ENCODE results near the gene PRTFDC1.
"Not testable (repeated sequence)": the region's sequence is repeated elsewhere in the genome, so short reads cannot be mapped to it uniquely, and the experiment has no call there.

The PRTFDC1 gene

GRCh38 chr10:24929056-24929544 lies 23.3 kb downstream of the PRTFDC1 start:
- DNase-seq = no peak

GRCh38 chr10:24928163-24928562 lies 24.2 kb downstream of the PRTFDC1 start:
- DNase-seq = no peak

- DNase-seq = no peak
Observed at GRCh38 chr10:24926557-24926956, 25.8 kb downstream of the PRTFDC1 start.

- no peak for DNase-seq
Observed at GRCh38 chr10:24925799-24926198, 26.6 kb downstream of the PRTFDC1 start.

GRCh38 chr10:24924483-24924882 lies 27.9 kb downstream of the PRTFDC1 start:
- not testable (repeated sequence) for DNase-seq

- not testable (repeated sequence) for DNase-seq
Observed at GRCh38 chr10:24922222-24922868, 30.1 kb downstream of the PRTFDC1 start.

GRCh38 chr10:24920907-24921881 lies 31.2 kb downstream of the PRTFDC1 start:
- peak; percentile 87 for DNase-seq

GRCh38 chr10:24920192-24920591 lies 32.2 kb downstream of the PRTFDC1 start:
- not testable (repeated sequence) for DNase-seq

GRCh38 chr10:24919629-24920028 lies 32.8 kb downstream of the PRTFDC1 start:
- not testable (repeated sequence) for DNase-seq

- DNase-seq = no peak
Observed at GRCh38 chr10:24917979-24918378, 34.4 kb downstream of the PRTFDC1 start.

- no peak for DNase-seq
Observed at GRCh38 chr10:24917493-24917892, 34.9 kb downstream of the PRTFDC1 start.

GRCh38 chr10:24916365-24916764 lies 36.0 kb downstream of the PRTFDC1 start:
- DNase-seq = no peak

- no peak for DNase-seq
Observed at GRCh38 chr10:24915304-24915703, 37.1 kb downstream of the PRTFDC1 start.

GRCh38 chr10:24914148-24914547 lies 38.3 kb downstream of the PRTFDC1 start:
- DNase-seq = no peak

- DNase-seq = peak; percentile 47
Observed at GRCh38 chr10:24912215-24912614, 40.2 kb downstream of the PRTFDC1 start.

GRCh38 chr10:24911029-24911428 lies 41.4 kb downstream of the PRTFDC1 start:
- no peak for DNase-seq

GRCh38 chr10:24910574-24910973 lies 41.8 kb downstream of the PRTFDC1 start:
- DNase-seq = no peak

GRCh38 chr10:24908793-24909423 lies 43.5 kb downstream of the PRTFDC1 start:
- peak; percentile 77 for DNase-seq

- no peak for DNase-seq
Observed at GRCh38 chr10:24907956-24908355, 44.5 kb downstream of the PRTFDC1 start.

GRCh38 chr10:24906372-24906771 lies 46.0 kb downstream of the PRTFDC1 start:
- DNase-seq = no peak

GRCh38 chr10:24904824-24905223 lies 47.6 kb downstream of the PRTFDC1 start:
- DNase-seq = no peak

- no peak for DNase-seq
Observed at GRCh38 chr10:24902400-24902728, 50.0 kb downstream of the PRTFDC1 start.

GRCh38 chr10:24901686-24902399 lies 50.6 kb downstream of the PRTFDC1 start:
- DNase-seq = peak; percentile 91
